ENCODE results near the gene SELL. TPM values are rescaled to one million over a fixed set of nuclear protein-coding genes. Genes with fewer than 3 reads are reported as not detected.
"Not testable (repeated sequence)": the region's sequence is repeated elsewhere in the genome, so short reads cannot be mapped to it uniquely, and the experiment has no call there.

The SELL gene
- total RNA-seq, 4 donors from 2014 or later: 1.4 to 27.7 (median 5.3) TPM

DNA sequence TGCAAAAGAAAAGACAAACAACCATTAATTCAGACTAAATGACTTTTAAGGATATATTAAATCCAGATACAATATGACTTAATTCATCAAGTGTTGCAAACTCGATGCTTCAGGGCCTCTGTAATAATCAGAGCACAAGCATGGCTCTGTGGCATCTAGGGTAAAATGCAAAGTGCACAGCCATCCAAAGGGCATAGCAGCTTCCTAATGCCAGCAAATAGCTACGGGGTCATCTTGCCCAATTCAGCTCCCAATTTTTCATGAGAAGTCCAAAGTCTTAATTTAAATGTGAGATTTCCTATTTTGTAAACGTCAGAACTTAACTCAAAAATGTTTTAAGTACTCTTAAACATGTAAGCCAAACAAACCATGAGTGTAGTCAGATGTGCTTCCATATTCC is 14.5 kb upstream of the SELL start:
- ATAC-seq (ENCODE audit: low FRiP score) (no peak), DNase-seq (ENCODE audit: low spot score) (no peak)
- TF ChIP-seq, protein P1, sequence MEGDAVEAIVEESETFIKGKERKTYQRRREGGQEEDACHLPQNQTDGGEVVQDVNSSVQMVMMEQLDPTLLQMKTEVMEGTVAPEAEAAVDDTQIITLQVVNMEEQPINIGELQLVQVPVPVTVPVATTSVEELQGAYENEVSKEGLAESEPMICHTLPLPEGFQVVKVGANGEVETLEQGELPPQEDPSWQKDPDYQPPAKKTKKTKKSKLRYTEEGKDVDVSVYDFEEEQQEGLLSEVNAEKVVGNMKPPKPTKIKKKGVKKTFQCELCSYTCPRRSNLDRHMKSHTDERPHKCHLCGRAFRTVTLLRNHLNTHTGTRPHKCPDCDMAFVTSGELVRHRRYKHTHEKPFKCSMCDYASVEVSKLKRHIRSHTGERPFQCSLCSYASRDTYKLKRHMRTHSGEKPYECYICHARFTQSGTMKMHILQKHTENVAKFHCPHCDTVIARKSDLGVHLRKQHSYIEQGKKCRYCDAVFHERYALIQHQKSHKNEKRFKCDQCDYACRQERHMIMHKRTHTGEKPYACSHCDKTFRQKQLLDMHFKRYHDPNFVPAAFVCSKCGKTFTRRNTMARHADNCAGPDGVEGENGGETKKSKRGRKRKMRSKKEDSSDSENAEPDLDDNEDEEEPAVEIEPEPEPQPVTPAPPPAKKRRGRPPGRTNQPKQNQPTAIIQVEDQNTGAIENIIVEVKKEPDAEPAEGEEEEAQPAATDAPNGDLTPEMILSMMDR (IDR thresholded peaks at IDR 0.05): no peak

DNA sequence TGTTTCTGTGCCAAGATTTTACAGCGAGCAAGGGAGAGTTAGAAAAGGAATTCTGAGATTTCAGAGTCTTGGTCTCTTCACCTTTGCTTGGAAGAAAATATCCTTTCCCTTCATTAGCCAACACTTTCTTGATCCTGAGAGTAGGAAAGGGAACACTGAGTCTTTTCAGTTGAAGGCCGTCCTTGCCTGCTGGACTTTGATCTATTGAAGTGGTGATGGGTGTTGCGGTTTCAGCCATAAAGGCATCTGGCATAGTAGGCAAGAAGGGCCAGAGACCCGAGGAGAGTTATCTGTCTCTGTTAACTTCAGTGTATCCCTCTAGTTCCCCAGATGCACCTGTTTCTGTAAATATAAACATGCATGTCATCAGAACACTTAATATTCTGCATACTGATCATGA is 12.7 kb upstream of the SELL start:
- DNase-seq (ENCODE audit: low spot score): no peak
- no peak for ATAC-seq (ENCODE audit: low FRiP score)
- TF ChIP-seq, protein P1 (IDR thresholded peaks at IDR 0.05): no peak

- no peak for DNase-seq (ENCODE audit: low spot score)
Measured at GRCh38 chr1:169723763-169724162, 12.3 kb upstream of the SELL start.

DNA sequence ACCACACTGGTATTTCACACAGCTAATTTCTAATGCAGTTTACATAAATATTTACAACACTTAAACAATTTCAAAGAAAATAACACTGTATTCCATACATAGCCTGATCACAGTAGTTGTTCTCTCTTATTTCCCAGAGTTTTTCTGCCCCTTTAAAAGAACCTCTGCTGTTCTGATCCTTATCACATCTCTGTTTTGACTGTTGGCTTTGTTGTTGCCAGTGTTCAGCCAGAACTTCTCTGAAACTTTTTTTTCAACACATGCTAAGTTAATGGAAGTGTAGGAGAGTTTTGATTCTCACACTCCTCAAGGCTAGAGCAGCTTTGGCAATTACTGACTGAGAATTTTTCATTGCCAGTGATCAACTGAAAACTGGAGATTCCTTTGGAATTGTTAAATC is 11.4 kb upstream of the SELL start:
- TF ChIP-seq, protein P1 (IDR thresholded peaks at IDR 0.05): no peak
- DNase-seq (ENCODE audit: low spot score): no peak
- no peak for ATAC-seq (ENCODE audit: low FRiP score)

More at GRCh38 chr1:169723763-169724162, 12.3 kb upstream of the SELL start:
- ATAC-seq (ENCODE audit: low FRiP score): no peak
- TF ChIP-seq, protein P1 (IDR thresholded peaks at IDR 0.05): no peak

DNA sequence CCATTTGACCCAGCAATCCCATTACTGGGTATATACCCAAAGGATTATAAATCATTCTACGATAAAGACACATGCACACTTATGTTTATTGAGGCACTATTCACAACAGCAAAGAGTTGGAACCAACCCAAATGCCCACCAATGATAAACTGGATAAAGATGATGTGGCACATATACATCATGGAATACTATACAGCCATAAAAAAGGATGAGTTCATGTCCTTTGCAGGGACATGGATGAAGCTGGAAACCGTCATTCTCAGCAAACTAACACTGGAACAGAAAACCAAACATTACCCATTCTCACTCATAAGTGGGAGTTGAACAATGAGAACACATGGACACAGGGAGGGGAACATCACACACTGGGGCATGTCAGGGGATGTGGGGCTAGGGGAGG is 3.7 kb upstream of the SELL start:
- ATAC-seq (ENCODE audit: low FRiP score); DNase-seq (ENCODE audit: low spot score): not testable (repeated sequence)

DNA sequence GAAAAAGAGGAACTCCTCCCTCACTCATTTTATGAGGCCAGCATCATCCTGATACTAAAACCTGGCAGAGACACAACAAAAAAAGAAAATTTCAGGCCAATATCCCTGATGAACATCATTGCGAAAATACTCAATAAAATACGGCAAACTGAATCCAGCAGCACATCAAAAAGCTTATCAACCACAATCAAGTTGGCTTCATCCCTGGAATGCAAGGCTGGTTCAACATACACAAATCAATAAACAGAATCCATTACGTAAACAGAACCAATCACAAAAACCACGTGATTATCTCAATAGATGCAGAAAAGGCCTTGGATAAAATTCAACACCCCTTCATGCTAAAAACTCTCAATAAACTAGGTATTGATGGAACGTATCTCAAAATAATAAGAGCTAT is 1.7 kb upstream of the SELL start:
- not testable (repeated sequence) for DNase-seq (ENCODE audit: low spot score); ATAC-seq (ENCODE audit: low FRiP score)

- TF ChIP-seq, protein P1 (IDR thresholded peaks at IDR 0.05): no peak
- ATAC-seq (ENCODE audit: low FRiP score): no peak
Measured at GRCh38 chr1:169712309-169712631, 850 bp upstream of the SELL start.

GRCh38 chr1:169708647-169709046 is 2.8 kb downstream of the SELL start:
- ATAC-seq (ENCODE audit: low FRiP score) (no peak), DNase-seq (ENCODE audit: low spot score) (no peak)
- TF ChIP-seq, protein P1 (IDR thresholded peaks at IDR 0.05): no peak

More at GRCh38 chr1:169712309-169712631, 850 bp upstream of the SELL start:
- no peak for DNase-seq (ENCODE audit: low spot score)

Measured in omental fat pad (tissue), 4 donors.